CD4-positive, alpha-beta T cell treated with Interferon gamma for 1 hour (primary cell): Measurements from ENCODE around the gene EPSTI1.
"Not testable (repeated sequence)": the region's sequence is repeated elsewhere in the genome, so short reads cannot be mapped to it uniquely, and the experiment has no call there.

Experiments used
- DNase-seq: peaks from one replicate; pipeline ENCODE4 v3.0.0-alpha.2; 2020

EPSTI1 gene, protein sequence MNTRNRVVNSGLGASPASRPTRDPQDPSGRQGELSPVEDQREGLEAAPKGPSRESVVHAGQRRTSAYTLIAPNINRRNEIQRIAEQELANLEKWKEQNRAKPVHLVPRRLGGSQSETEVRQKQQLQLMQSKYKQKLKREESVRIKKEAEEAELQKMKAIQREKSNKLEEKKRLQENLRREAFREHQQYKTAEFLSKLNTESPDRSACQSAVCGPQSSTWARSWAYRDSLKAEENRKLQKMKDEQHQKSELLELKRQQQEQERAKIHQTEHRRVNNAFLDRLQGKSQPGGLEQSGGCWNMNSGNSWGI

DNA sequence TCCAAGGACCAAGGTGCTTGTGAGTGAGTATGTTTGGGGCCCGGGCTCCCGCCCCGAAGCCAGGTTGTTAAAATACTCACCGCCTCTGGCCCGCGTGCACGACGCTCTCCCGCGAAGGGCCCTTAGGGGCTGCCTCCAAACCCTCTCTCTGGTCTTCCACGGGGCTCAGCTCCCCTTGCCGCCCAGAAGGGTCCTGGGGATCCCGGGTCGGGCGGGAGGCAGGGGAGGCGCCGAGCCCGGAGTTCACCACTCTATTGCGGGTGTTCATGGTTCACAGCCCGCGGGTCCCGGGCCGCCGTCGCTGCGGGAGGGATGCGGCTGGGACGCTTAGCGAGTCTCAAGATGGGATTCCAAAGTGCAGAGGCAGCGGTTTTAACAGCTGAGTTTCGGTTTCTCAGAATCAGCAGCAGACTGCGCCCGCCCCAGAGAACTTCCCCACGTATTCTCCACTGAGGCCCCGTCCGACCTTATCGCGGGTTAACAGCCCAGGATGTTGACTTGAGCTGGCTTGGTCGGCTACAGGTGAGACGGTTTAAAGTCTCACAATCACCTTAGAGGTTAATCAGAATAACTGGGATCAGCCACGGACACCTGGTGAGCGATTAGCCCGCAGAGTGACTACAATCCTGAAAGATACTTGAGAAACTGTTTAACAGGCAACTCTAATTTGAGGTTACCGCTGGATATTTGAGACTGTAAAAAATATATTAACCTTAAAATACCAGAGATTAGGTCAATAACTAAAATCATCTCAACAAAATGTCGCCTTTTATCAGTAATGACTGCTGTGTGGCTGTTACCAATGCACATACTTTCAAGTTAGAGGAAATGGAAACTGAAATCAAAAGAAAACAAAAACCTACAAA, at the start of gene EPSTI1:
EPSTI1 (minus strand) TSS at position 344 of the 866 bp plus-strand sequence; CDS start at position 268, 76 bp downstream.
- DNase-seq: peak; percentile 87

DNA sequence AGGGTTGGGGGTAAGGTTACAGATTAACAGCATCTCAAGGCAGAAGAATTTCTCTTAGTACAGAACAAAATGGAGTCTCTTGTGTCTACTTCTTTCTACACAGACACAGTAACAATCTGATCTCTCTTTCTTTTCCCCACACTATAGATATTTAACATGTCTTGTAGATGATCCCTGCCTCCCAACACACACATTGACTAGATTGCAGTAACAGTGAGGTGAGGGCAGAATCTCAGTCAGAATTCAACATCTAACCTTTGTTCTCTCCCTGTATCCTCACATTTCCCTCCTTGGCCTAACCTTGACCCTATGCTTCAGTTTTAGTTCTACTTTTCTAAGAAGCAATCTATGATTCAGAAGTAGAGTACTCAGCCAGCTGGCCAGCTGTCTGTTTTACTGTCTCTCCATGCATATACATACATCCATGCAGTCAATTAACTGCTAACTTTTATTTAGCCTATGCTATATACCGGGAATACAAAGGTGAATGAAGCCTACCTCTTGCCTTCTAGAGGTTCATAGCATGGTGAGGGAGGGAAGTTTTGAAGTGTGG, 49.4 kb upstream of the EPSTI1 start:
- no peak for DNase-seq

DNA sequence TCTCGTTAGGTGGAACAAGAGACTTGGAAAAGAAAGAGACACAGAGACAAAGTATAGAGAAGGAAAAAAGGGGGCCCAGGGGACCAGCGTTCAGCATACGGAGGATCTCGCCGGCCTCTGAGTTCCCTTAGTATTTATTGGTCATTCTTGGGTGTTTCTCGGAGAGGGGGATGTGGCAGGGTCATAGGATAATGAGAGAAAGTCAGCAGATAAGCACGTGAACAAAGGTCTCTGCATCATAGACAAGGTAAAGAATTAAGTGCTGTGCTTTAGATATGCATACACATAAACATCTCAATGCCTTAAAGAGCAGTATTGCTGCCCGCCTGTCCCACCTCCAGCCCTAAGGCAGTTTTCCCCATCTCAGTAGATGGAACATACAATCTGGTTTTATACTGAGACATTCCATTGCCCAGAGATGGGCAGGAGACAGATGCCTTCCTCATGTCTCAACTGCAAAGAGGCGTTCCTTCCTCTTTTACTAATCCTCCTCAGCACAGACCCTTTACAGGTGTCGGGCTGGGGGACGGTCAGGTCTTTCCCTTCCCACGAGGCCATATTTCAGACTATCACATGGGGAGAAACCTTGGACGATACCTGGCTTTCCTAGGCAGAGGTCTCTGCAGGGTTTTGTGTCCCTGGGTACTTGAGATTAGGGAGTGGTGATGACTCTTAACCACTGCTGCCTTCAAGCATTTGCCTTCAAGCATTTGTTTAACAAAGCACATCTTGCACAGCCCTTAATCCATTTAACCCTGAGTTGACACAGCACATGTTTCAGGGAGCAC, 48.7 kb upstream of the EPSTI1 start:
- DNase-seq: not testable (repeated sequence)

DNA sequence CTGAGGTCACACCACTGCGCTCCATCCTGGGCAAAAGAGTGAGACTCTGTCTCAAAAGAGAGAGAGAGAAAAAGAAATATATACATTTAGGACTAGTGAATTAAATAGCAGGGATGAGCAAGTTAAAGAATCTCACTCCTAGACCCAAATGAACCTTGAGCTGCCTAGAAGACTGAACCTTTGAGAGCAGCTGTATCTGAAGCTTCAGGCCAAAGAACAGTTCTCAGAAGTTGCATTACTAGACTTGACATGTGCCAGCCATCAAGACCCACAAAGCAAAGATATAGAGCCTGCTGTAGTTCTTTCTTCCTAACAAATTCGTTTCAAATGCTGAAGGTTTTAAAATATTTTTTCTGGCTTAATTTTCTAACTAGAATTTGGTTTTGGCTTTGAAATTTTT, 47.9 kb upstream of the EPSTI1 start:
- DNase-seq: no peak

DNA sequence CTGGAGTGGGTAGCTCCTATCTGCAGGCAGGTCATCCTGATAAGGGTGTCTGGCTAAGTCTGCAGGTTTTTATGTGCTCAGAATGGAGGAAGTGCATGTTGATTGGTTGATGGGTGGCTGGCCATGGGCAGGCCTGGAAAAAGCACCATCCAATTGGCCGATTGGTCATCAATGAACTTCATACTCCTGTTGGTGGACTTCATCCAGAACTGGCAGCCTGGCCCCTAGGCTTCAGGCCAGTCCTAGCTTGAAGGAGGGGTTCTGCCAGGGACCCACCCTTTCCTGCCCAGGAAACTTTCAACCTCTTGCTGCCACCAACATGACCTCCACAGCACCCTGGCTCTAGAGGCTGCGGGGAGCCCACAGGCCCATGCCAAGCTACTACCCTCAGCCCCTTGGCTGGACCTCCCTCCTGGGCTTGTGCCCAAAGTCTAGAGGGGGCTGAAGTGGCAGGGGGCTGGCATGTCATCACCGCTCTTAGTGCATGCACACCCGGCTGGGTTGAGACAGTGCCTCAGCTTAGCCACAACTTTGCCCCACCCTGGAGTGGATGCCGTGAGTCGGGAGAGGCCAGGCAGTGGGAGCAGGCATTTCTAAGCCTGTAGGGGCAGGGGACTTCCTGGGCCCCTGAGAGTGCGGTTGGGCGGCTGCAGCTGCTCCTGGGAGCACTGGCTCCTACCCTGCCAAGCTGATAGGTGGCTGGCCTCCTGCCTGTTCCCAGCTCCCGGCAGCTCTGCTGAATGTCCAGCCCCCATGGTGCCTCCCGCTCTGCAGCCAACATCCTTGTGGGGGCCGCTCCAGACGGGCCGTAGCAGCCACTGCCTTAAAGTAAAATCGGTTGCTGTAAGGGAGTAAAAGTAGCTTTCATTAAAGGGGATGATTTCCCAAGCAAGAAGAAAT, 44.6 kb upstream of the EPSTI1 start:
- no peak for DNase-seq

DNA sequence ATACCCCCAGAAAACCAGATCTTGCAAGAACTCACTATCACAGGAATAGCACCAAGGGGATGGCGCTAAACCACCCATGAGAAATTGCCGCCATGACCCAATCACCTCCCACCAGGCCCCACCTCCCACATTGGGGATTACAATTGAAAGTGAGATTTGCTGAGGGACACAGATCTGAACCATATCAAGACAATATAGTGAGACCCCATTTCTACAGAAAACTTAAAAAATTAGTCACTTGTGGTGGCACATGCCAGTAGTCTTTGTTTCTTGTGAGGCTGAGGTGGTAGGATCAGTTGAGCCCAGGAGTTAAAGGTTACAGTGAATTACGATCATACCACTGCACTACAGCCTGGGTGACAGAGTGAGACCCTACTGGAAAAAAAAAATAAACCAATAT, 41.0 kb upstream of the EPSTI1 start:
- DNase-seq: no peak

DNA sequence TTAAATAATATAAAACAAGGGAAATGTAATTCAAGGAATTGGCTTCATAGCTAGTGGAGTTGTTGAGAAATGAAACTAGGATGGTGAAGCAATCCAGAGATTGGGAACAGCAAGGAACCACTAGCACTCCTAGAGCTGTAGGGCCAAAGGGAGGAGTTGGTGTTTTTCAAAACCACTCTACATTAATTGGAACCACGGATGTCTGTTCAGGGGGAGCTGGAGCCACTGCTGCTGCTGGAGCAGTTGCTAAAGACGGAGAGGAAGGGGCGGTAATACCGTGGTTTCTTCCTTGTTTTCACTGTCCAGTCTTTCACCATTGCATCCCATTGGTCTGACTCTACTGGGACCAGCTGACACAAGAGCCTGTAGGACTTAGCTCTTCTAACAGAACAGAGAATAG, 39.8 kb upstream of the EPSTI1 start:
- no peak for DNase-seq

DNA sequence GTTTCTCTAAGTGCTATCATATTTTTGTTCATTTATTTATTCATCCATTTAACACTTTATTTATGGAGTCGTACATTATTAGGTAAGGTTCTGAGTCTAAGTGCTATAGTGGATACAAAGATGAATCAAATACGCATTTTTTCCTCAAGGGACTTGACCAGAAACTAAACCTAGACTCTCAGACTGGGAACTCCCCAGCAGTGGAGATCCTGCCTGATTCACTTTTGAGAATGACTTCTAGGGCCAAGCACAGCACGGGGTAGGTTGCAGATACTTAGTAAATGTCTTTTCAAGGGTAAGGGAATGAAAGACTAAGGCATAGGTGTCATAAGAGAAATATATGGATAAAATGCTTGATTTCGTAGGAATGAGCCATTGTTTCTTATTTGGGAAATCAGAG, 38.5 kb upstream of the EPSTI1 start:
- no peak for DNase-seq

DNA sequence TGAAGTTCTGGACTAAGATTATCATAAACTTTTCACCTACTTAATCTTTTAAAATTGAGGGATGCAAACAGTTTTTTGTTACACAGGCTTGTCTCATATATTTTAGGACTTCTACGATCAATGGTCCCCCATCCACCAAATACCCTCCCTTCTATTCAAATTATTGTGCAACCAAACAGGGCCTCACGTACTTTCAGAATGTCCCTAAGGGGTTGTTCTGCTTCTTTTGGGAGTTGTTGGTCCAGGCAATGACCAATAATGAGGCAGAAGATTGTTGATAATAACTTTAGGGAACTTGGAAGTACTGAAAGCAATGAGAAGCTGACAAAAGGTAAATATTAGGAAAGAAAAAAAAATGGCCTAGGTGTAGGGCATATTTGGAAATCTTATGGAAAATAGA, 34.2 kb upstream of the EPSTI1 start:
- no peak for DNase-seq

DNA sequence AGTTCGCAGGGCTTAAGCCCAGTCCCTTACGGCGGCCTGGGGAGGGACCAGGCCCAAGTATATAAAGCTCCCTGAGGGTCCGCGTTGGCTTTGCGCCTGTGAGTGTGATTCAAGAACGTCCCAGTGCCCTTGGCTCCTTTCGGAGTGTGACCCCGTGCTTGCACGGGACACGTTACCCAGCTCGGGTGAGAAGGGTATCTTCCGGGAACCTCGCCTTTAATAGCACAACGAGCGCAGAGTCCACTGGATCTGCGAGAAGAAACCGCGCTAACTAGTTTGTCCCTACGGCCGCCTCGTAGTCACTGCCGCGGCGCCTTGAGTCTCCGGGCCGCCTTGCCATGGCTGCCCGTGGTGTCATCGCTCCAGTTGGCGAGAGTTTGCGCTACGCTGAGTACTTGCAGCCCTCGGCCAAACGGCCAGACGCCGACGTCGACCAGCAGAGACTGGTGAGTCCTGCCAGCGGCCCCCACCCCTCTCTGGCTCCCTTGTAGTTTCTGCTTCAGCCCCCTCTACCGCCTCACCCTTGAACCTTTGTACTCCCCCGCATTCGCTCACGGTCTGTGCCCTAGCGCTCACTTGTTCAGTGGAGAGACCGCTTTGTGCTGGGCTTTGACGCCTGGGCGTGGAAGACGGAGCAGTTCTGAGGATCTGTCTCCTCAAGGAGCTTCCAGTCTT, 31.4 kb upstream of the EPSTI1 start, which contains the start of gene DNAJC15:
DNAJC15 (plus strand) TSS at position 298 of the 675 bp plus-strand sequence; CDS start at position 339, 41 bp downstream.
- DNase-seq: peak; percentile 83

DNA sequence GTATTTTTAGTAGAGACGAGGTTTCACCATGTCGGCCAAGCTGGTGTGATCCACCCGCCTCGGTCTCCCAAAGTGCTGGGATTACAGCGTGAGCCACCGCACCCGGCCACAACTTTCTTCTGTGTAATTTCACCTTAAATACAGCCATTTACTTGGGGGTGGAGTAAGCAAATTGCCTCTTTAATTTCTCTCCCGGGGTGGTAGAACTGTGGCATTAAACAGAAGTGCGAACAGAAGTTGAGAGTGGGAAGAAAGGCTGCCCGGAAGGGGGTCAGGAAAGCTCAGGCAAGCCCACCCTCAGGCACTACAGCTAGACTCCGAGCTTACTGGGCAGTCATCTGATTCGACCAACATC, 30.9 kb upstream of the EPSTI1 start:
- no peak for DNase-seq

DNA sequence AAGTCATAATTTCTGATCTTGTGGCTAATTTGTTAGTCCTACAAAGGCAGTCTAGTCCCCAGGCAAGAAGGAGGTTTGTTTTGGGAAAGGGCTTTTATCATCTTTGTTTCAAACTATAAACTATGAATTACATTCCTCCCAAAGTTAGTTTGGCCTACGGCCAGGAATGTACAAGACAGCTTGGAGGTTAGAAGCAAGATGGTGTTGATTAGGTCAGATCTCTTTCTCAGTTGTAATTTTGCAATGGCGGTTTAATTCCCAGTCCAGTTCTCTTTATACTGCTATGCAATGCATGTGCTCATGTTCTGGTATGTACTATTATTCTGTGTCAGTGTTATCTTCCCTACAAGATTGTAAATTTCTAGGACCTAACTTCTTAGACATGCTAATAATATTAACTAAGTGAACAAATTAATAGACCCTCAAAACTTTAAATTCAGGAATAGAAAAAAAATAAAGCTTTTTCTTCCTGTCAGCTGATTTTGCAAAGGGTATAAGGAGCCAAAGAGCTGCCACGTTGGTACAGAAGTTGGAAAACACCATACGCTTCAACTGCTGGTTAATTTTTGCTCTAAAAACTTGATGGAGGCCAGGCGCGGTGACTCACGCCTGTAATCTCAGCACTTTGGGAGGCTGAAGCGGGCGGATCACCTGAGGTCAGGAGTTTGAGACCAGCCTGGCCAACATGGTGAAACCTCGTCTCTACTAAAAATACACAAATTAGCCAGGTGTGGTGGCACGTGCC, 30.1 kb upstream of the EPSTI1 start:
- DNase-seq: no peak

DNA sequence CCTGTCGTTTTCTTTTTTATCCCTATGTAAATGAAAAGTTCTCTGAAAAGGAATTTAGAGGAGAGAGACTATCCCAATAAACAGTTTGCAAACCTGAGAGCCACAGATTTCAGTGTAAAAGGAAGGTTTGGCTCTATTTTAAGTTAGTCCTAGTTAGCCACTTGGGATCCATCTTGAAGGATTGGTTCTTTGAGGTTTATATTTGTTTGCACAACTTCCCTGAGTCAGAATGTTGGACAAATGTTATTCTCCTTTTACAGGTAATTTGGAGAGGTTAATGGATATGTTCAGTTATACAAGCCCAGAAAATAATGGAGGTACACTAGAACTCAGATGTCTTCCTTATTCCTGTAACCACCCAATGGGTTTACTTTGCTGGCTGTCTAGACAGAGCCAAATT, 28.8 kb upstream of the EPSTI1 start:
- DNase-seq: no peak

DNA sequence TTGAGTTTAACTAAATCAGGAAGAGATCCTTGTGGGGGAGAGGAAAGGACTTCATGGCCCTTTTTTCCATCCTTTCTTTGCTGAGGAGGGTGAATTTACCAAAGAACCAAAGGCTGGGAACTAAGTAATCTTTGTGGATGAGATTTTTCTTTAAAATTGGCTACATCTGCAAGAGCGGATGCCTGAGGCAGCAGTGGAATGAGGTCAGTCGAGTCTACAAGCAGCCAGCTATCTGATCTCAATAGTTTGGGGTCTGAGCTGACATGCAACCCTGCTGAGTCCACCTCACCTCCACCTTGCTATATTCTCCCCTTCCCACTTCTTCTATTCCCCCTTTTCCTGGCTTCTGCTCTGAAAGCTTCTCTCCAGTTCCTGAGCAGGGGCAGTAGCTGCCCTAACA, 27.8 kb upstream of the EPSTI1 start:
- DNase-seq: no peak

DNA sequence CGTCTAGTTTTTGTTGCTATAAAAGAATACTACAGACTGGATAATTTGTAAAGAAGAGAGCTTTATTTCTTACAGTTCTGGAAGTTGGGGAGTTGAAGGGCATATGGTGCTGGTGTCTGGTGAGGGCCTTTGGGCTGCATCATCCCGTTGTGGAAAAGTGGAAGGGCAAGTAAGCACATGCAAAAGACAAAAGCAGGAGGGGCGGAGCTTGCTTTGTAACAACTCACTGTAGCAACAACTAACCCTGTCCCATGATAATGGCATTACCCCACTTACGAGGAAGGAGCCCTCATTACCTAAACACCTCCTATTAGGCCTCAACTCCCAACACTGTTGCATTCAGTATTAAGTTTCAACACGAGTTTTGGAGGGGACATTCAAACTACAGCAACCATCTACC, 24.2 kb upstream of the EPSTI1 start:
- no peak for DNase-seq

DNA sequence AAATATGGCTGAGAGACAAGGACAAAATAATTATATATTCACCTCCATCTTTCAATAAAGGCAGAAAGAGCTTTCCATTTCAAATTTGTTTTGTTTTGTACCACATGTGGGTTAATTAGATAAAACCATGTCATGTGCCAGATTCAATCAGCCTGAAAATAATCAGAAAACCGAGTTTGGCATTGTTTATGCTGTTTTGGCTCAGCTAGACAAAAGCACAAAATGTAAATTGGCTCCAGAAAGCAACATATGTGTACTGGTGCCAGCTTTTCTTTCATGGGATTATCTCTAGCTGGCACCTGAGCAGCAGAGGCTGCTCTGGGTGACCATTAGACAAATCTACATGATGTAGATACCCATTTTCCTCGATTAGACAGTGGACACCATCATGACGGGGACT, 22.1 kb upstream of the EPSTI1 start:
- no peak for DNase-seq

DNA sequence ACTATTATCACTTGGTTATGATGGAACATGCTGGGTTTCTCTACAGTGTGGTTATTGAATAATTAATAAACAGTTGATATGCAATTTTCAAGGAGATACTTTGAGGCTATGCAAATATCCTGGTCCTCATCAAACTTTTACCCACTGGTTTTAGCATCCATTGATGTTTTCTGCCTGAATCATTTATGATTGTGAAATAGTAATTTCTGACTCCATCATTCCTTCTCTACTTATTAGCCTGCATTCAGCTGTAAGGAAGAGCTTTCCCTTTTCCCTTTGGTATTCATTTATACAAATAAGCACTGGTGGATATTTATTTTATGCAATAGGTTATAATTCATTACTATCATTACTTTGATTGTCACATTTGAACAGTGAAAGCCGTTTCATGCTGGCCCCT, 17.5 kb upstream of the EPSTI1 start:
- no peak for DNase-seq

DNA sequence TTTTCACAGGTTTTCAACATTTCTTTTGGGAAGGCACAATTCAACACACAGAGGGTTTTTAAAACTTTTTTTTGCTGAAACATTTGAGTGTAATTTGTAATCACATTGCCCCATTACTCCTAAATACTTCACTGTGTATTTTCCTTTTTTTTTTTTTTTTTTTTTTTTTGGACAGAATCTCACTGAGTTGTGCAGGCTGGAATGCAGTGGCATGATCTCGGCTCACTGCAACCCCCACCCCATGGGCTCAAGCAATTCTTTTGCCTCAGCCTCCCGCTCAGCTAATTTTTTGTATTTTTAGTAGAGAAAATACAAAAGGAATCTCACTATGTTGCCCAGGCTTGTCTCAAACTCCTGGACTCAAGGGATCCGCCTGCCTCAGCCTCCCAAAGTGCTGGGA, 16.6 kb upstream of the EPSTI1 start:
- no peak for DNase-seq

DNA sequence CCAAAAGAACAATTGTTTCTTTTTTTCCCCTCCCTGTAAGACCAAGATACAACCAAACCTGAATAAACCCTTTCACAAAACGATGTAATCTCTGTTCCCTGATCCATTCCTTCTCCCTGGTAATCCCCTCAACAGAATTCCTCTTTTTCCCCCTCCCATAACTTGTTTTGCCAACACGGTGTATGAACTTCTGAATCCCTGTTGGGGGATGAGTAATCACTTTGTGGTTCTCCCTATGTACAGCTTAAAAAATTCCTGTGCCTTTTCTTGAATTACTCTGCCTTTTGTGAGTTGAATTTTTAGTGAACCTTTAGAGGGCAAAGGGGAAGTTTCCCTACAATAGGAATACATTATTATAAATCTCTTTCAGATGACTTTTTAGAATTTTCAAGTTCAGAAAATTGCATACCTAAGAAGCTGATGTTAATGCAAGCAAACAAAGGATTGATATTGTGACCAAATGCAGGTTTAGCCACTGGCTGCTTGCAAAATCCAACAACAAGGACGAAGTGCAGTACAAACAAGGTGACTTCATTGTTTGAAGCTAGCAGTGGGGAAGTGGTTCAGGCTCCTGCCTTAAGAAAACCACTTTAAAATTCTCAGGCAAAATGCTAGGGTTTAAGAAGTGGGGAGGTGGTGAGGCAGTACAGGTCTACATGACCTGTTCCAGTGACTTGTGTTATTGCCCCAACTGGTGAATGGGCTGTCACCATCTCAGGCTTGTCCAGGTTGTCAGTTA, 15.0 kb upstream of the EPSTI1 start:
- DNase-seq: no peak
